ENCODE results near the gene PRDM11.

PRDM11 gene

DNA sequence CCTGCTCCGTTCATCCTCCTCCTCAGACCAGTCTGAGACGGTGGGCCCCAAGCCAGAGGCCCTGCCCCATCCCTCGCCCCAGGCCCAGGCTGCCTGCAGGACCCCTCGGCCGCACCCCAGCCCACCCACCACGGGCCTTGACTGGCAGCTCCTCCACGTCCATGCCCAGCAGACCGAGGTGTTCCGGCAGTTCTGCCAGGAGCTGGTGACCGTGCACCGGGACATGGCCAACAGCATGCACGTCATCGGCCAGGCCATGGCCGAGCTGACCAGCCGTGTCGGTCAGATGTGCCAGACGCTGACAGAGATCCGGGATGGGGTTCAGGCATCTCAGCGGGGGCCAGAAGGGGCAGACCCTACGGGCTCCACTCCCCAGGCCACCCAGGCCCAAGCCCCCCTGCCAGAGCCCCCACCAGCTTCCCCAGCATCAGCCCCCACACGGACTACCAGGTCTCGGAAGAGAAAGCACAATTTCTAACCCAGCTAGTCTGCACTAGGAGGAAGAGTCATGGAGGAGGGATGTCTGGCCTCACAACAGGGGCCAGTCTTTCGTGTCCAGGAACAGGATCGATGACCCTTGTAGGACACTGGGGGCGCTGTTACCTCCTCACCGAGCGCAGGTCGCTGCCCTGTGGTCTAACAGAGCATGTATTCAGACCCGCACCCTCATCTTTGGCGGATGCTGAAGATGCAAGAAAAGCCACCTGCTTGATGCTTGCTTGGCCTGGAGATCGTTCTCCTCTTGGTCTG, 66.3 kb downstream of the PRDM11 start:
- no peak for DNase-seq

DNA sequence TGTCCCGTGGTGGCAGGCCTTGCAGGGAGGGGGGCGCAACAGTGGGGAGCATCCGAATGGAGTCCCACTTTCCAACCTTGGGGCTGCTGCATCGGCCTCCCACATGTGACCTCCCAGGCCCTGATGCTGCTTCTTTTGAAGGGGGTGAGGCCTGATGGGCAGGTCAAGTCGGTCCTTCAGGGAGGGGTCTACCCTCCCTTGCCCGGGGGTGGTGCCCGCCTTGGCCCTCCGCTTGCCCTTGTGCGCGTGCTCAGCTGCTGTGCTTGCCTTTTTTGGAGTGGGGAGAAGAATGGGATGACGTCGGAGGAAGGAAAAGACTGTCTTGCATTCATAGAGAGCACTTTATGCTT, 66.9 kb downstream of the PRDM11 start:
- no peak for DNase-seq

DNA sequence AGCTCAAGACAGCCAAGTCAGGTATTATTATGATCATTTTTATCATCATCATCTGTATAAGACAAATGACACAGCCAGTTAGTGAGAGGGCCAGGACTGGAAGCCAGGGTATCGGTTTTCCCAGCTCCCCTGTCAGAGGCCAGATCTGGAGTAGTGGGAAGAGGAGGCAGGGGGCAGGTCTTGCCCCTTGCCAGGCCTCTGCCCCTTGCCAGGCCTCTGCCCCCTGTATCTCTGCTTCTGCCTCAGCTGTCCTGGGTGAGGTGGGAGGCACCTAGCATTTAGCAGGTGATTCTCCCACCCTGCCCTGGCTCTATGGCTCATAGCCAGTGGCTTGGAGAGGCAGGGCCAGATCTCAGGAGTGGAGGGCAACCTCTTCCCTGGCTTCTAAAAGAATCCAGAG, 67.3 kb downstream of the PRDM11 start:
- DNase-seq = no peak

DNA sequence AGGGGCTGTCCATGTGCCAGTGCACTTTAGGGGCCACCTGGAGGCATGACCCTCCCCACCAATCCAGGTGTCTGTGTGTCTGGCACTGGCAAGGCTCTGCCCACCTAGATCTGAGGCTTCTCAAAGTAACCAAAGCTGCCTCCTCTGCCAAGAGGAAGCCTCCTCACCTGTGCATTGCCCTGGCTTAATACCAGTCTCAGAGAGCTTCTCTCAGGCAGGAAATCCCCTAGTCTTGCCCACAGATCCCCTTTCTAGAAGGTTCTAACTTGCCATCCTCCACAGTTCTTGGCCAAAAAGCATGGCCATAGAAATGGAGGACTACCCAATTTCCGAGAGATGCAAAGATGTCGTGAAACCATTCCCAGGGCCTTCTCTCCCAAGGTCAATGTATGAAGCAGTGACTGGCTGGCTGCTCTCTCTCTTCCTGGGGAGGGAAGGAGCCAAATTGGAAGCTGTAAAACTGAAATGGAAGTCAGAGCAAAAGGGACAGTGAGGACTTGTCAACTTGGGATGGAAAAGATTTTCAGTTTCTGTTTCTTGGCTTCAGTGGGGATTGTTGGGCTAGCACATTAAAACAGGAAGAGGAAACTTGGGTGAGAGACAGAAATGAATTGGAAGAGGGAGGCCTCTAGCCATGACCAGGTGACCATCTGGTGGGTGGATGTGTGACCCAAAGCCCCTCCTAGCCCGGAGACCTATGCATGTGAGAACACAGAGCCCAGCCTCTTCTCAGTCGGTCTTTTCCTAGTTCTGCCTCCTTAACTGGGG, 68.8 kb downstream of the PRDM11 start:
- DNase-seq = no peak

DNA sequence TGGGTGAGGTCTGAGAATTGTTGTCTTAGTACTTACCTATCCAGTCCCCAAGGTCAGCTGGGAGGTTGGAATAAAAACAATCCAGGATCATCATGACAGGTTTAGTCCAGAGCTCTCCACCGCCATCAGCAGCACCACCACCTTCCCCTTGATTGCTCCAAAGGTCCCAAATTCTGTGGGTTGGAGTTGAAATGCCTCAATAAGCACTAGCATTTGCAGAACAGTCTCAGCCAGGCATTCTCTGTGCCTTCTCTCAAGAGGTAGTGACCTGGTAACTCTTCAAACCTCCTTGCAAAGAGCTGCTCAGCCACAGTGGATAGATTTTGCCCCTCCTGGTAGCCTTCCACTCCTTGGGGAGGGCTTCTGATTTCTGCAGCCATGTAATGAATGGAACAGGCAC, 69.6 kb downstream of the PRDM11 start:
- no peak for DNase-seq

DNA sequence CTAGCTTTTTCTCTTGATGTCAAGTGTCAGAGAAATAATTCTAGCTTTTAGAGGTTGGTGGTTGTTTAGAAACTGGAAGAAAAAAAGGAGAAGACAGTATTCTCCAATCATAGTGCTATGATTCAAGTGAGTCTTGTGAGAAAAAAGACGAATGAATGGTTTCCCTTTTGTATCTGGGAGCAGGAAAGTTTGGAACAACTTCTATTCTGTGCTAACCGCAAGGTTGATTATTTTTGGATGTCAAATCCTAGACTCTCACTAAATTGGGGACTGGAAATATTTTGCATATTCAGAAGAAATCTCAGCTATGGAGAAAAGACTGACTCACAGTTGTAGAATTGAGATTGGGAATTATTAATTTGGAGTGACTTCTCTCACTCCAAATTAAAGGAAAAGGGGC, 70.5 kb downstream of the PRDM11 start:
- no peak for DNase-seq

DNA sequence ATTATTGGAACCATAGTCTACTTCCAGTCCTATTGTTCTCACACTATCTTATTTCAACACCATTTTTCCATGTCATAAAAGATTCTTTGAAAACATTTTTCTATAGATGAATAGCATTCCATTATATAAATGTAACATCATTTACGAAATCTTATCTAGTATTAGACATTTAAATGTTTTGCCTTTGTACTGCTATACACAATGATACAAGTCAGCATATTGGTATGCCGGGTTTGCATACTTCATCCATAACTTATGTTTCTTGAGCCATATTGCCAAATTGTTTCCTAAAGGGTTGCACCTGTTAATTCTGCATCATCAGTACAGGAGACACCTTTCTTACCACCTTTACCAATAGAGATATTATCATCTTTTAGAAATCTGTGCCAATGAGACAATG, 71.6 kb downstream of the PRDM11 start:
- DNase-seq = no peak

DNA sequence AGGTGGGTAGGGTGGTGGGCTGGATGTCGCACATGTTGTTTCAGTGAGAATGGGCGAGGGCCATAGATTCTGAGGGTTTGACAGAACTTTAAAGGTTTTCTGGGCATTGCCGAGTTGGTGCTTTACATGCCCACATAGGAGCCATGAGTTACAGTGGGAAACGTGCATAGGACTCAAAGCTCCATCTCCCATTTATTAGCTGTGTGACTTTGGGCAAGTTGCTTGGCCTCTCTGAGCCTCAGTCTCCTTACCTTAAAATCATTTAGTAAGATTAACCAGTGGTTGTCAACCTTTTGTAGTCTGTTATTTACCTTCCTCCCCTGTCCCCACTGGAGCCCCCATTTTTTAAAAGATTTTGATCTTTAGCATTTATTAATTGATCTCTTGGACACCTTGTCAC, 72.3 kb downstream of the PRDM11 start:
- no peak for DNase-seq

DNA sequence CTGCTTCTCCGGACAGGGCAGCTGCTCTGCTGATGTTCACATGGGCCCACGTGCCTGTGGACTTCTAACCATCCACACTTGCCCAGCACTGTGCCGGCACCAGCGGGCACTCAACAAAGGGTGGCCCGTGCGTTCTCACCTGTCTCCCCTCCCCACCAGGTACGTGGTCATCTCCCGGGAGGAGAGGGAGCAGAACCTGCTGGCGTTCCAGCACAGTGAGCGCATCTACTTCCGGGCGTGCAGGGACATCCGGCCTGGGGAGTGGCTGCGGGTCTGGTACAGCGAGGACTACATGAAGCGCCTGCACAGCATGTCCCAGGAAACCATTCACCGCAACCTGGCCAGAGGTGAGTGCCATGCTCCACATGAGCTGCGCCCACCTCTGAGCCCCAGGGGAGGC, 73.0 kb downstream of the PRDM11 start:
- DNase-seq = no peak

DNA sequence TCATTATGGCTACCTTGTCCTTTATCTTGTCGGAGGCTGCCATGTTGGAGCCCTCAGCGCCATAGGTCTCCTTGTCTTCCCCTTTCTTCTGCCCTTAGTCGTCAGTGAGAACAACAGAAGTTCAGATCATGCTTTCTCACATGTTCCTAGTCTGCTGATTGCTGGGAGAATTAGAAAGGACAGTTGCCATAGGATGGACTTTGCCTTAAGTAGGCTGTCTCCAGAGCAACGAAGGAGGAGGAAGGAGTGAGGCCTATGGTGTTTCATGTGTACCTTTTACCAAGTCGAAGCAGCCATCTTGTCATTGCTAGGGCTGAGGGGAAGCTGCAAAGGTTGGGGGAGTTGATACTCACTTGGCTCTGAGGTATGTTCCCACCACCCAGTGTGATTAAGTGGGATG, 77.1 kb downstream of the PRDM11 start:
- no peak for DNase-seq

DNA sequence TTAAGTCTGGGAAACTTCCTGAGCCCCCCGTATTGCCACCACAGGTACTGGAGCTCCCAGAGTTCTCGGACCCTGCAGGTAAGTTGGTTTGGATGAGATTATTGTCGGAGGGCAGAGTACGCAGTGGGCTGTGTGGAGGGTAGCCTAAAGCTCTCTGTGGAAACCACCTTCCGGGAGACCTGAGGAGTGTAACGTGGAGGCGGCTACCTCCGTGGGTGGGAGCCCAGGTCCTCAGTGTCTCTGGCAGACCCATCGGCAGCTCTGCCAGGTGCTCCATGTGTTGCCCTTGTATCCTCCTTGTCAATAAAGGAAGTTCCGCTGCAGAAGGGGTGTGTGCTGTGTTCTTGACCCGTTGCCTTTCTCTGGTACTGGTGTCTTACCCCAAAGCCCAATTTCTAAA, 78.3 kb downstream of the PRDM11 start:
- DNase-seq = no peak

DNA sequence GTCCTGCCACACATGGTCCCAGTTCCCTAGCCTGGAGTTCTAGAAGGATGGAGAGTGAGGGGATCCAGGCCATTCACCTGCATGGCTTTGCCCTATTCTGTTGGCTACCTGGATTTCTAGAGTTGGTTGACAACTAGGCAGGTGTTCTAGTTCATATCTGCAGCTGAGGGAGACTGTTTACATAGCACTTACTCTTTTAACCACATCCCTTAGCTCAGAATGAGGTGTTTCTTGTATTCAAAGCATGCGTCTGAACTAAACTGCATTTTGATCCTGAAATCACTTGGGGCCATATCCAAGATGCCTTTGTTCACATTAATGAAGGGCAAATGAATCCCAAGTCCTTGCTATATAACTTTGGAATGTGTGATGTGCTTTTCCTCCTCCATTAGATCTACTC, 78.8 kb downstream of the PRDM11 start:
- no peak for DNase-seq

DNA sequence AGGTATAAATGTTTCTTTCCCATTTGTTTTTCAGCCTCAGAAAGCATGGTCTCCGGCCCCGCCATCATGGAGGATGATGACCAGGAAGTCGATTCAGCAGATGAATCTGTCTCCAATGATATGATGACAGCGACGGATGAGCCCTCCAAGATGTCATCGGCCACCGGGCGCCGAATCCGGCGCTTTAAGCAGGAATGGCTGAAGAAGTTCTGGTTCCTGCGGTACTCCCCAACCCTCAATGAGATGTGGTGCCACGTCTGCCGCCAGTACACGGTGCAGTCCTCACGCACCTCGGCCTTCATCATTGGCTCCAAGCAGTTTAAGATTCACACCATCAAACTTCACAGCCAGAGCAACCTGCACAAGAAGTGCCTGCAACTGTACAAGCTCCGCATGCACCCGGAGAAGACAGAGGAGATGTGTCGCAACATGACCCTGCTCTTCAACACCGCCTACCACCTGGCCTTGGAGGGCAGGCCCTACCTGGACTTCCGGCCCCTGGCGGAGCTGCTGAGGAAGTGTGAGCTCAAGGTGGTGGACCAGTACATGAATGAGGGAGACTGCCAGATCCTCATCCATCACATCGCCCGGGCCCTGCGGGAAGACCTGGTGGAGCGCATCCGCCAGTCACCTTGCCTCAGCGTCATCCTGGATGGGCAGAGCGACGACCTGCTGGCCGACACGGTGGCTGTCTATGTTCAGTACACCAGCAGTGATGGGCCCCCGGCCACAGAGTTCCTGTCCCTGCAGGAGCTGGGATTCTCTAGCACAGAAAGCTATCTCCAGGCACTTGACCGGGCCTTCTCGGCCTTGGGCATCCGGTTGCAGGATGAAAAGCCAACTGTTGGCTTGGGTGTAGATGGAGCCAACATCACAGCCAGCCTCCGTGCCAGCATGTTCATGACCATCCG, 79.8 kb downstream of the PRDM11 start:
- DNase-seq = no peak

DNA sequence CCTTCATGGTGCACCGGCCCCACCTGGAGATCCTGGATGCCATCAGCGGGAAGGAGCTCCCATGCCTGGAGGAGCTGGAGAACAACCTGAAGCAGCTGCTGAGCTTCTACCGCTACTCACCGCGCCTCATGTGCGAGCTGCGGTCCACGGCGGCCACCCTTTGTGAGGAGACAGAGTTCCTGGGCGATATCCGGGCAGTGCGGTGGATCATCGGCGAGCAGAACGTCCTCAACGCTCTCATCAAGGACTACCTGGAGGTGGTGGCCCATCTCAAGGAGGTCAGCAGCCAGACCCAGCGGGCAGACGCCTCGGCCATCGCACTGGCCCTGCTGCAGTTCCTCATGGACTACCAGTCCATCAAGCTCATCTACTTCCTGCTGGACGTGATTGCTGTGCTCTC, 80.5 kb downstream of the PRDM11 start:
- no peak for DNase-seq

DNA sequence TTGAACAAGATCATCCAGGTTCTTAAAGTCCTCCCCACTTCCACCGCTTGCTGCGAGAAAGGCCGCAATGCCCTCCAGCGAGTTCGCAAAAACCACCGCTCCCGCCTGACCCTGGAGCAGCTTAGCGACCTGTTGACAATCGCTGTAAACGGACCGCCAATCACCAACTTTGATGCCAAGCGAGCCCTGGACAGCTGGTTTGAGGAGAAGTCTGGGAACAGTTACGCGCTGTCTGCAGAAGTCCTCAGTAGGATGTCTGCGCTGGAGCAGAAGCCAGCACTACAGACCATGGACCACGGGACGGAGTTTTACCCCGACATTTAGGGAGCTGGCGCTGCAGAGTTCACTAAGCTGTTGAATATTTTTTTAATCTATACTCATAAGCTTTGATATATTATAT, 81.4 kb downstream of the PRDM11 start:
- no peak for DNase-seq

DNA sequence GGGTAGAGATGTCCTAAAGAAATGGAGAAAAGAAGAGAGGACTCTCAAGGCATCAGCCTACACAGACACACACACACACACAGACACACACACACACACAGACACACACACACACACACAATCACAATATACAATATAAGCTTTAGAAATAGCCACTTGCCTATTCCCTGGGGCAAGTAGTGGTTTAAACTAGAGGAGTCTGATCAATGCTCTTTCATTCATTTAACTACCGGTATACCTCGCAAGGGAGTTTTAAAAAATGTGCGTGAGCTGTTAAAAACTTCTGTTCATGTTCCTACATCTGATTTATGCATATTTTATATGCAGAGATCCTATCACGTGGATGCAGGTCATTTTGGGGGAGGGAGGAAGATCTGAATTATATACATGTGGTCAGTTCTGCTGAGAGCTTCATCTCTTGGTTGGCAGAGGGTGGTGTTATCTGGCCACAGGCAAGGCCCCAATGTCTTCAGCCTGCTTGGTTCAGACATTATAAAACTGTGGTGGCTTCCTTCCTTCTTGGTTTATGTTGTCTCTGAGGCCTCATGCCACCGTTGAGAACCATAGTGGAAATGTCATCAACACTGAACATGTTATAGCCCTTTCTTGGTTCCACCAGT, 83.1 kb downstream of the PRDM11 start:
- no peak for DNase-seq

DNA sequence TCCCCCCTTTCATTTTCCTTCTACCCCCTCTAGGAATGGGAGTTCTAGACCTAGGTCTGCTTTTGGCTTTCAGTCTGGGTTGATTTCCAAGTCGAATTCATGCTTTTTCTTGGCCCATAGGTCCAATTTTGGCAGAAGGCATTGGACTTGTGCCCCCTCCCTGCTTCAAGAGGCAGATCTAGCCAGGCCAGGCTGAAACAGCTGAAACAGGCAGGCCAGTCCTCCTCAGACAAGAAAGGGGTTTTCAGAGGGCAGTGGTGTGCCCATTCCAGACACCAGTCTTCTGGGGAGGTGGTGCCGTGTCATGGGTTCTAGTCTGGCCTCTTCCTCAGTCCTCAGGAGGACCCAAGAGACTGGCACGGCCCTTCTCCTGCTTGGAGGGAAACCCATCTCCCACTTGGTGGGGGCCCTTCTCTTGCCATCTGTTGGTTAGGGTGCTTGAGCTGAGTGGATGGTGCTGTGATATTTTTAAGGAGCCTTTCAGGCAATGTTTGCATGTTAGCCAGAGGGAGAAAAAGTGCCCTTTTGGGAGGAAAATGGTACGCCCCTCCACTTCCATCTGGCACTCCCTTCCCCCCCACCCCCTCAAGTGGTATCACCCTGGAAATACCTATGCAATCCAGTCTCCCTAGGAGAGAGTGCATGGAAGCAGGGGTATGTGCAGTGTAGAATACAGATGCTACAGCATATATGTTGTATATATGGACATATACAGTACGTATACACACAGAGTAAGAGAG, 86.1 kb downstream of the PRDM11 start:
- no peak for DNase-seq

DNA sequence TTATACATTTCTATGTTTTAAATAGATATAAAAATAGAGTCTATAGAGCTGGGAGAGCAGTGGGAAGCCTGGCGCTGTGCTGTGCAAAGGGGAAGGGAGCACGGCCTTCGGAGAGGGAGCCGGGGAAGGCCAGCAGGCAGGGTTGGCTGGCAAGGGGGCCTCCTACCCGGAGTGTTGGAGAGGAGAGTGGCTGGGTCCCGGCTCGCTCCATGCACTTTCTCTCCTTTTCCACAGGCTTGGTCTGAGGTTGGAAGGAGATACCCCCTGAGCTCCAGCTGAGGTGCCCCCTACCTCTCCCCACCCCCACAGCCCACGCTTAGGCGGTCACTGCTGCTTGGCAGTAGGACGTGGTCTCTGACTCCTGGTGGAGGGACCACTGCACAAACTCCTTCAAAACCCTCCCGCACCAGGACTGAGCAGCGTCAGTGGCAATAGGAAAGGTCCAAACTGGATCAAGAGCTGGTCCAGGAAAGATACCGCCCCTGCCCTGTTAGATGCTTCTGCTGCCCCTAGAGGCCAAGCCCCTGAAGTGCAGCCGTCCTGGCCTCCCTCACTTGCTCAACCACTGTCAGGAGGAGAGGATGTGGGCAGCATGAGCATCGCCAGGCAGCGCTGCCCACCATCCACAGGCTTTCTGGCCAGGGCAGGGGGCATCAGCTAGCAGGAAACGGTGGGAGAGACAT, 86.8 kb downstream of the PRDM11 start:
- peak; percentile 36 for DNase-seq

DNA sequence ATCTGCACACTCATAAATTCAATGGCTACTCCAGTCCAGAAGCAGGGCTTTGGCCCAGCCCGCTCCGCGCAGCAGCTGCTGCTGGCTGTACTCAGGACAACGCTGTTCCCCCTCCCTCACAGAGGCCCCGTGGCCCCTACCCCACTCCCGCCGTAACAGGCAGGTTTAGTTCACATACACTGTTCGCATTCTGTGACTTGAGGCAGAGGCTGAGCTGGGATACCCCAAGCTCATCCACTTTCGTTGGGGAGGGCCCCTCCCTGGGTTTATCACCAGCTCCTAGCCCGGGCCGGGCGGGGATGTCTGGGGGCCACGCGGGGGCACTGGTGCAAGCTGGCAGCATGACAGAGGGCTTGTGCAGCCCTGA, 87.3 kb downstream of the PRDM11 start:
- DNase-seq = no peak

DNA sequence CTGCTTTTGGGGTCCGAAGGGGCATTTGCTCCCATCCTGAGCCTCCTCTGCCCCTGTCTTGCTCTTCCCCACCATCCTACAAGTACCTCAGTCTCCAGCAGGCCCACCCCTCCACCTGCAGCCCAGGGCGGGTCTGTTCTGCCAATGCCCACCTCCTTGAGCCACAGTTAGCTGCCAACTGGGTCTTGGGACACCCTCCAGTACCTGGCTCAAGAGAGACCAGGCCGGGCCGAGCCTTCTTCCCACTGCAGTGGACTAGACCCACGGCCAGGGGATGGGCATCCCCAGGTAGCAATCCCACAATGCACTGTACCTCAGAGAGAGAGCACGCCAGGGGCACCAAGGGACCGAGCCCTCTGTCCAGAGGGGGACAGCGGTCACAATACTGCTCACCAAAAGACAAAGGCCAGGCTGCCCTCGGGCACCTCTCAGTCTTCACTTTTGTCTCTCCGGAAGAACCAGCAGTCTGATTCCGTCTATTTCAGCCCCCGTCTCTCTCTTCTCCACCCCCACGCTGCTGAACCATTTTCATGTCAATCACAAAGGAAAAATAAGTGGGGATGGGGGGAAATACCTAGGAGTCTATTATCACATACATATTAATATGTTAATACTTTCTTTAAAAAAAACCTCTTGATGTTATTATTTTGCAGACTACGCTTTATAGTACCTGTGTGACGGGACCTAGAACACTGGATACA, 88.0 kb downstream of the PRDM11 start:
- no peak for DNase-seq

DNA sequence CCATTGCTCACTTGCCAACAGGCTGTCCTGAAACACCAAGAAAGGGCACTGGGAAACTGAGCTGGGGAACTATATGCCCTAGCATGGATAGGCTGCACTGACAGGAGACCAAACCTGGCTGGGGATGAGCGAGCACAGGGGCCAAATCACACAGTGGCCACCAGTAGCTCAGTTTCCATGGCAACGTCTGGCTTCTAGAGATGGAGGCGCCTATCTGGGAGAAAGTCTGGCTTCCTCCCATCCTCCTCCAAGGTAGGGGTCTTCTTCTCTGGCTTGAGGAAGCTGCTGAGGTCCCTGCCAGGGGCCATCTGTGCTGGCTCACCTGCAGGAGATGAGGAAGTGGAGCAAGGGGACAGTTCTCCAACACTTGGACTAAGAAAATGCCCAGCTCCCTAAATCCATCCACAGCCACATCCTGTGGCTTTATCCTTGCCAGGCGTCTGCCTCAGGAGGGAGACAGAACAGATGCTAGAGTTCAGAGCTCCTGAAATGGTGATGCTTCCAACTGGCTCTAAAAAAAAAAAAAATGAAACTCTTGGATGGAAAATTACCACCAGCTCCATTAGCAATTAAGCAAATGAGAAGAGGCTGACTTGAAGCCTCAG, 91.4 kb downstream of the PRDM11 start:
- DNase-seq = no peak

All from CD4-positive, alpha-beta T cell treated with Interferon gamma for 1 hour (primary cell).